ENCODE measurements around the gene PIGS.
A peak's percentile ranks its signal among the peaks of the same experiment; 100 is the strongest.

PIGS gene

DNA sequence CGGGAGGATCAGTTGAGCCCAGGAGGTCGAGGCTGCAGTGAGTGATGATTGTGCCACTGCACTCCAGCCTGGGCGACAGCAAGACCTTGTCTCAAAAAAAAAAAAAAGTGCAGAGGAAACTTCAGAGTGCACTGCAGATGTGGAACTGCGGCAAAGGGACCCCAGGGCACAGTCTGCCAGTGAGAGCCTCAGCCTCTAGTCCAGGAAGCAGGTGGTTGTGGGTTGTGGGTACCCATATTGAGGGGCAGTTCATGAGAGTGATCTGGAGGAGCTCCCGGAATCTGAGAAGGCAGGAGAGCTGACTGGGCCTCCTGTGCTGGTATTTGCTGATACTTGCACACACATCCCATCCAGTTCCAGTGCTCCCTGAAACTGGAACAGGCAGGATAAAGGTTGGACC, 52.1 kb downstream of the PIGS start:
- DNase-seq (ENCODE audit: low read depth, low spot score): peak; percentile 92

DNA sequence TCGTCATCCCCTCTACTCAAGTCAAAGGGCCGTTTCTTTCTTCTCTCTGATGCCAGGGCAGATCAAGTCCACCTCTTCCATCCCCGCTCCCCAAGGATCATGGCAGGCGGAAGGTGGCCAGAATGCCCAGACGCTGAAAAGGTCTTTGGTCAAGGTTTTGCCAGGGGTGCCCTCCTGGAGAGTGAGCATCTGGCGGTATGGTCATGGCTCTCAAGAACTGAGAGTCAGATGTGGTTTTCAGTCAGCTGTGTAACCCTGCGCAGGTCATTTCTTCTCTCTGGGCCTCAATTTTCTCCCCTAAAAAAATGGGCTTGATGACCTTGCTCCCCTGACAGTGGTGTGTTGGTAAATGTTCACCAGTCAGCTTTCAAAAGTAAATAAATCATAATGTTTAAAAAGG, 52.7 kb downstream of the PIGS start:
- H3K4me3 ChIP-seq (ENCODE audit: low read length): no peak overlapping the region
- DNase-seq (ENCODE audit: low read depth, low spot score): no peak

More for the DNA sequence above, 52.1 kb downstream of the PIGS start:
- no peak overlapping the region for H3K4me3 ChIP-seq (ENCODE audit: low read length)

DNA sequence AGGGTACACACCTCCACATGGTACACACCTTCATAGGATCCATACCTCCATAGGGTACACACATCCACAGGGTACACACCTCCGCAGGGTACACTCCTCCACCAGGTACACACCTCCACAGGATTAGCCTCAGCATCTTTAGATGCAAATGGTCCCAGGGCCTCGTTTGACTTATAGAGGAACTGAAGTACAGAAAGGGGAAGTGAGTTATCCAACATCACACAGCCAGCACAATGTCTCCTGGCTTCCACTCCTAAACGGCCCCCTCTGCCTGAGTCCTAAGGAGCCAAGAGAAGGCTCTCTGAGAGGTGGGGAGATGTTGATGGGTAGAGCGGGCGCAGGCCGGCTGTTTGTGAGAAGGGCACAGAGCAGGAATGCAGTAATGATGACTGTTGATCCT, 53.2 kb downstream of the PIGS start:
- DNase-seq (ENCODE audit: low read depth, low spot score): no peak
- no peak overlapping the region for H3K4me3 ChIP-seq (ENCODE audit: low read length)

DNA sequence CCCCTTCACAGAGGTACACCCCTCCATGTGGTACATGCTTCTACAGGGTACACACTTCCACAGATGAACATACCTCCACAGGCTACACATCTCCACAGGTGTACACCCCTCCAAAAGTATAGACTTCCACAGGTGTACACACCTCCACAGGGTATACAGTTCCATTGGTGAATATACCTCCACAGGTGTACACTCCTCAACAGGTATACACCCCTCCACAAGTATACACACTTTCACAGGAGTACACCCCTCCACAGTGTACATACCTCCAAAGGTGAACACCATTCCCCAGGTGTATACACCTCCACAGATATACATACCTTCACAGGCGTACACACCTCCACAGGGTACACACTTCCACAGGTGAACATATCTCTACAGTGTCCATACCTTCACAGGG, 55.8 kb downstream of the PIGS start:
- no peak overlapping the region for H3K4me3 ChIP-seq (ENCODE audit: low read length)
- DNase-seq (ENCODE audit: low read depth, low spot score): no peak

DNA sequence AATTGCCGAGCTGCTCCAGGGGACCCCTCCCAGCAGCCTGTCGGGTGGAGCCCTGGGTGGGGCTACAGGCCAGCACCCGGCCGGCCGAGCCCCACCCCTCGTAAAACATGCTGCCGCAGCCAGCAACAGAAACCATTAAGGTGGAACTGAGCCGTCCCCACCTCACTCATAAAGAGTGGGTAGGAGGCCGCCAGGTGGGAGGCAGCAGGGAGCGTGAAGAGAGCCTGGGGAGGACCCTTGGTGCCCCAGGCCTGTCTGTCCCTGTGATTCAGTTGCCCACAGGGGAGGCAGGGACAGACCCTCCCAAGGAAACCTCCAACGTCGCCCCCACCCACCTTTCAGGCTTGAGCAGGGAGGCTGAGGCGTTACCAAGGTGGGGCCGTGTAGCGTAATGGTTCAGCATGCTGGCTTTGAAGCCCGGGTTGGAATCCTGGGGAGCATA, 56.7 kb downstream of the PIGS start:
- no peak for DNase-seq (ENCODE audit: low read depth, low spot score)
- H3K4me3 ChIP-seq (ENCODE audit: low read length): no peak overlapping the region

GRCh38 chr17:28513476-28513875, 57.8 kb downstream of the PIGS start:
- no peak overlapping the region for H3K4me3 ChIP-seq (ENCODE audit: low read length)
- DNase-seq (ENCODE audit: low read depth, low spot score): no peak

- no peak for DNase-seq (ENCODE audit: low read depth, low spot score)
Observed at GRCh38 chr17:28511858-28512461, 59.4 kb downstream of the PIGS start.

GRCh38 chr17:28509789-28510188, 61.5 kb downstream of the PIGS start:
- H3K4me3 ChIP-seq (ENCODE audit: low read length): no peak overlapping the region
- DNase-seq (ENCODE audit: low read depth, low spot score): no peak

More at GRCh38 chr17:28511858-28512461, 59.4 kb downstream of the PIGS start:
- no peak overlapping the region for H3K4me3 ChIP-seq (ENCODE audit: low read length)

DNA sequence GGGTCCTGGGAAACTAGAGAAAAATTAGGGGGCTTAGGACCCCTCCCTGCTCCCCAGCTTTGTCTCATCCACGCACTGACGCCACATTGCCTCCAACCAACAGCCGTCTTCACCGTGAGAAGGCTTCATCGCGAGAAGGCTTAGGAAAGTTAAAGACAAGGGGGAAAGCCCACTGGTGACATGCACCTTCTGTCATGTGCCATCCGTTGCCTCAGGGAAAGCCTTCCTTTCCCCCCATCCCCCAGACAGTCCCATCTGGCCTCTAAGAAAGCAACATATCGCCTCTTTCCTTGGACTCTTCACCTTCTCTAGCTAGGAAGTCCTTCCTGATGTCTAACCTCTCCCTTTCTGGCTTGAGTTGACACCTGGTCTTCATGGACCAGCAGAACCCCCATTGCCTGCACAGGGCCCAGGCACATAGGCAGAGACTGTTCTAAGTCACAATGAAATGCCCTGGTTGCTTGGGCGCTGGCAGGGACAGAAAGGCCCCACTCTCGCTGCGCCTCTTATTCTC, 63.1 kb downstream of the PIGS start:
- H3K4me3 ChIP-seq (ENCODE audit: low read length): no peak overlapping the region
- DNase-seq (ENCODE audit: low read depth, low spot score): no peak

GRCh38 chr17:28507567-28508203, 63.6 kb downstream of the PIGS start:
- DNase-seq (ENCODE audit: low read depth, low spot score): no peak
- H3K4me3 ChIP-seq (ENCODE audit: low read length): no peak overlapping the region

GRCh38 chr17:28506763-28507487, 64.4 kb downstream of the PIGS start:
- DNase-seq (ENCODE audit: low read depth, low spot score): no peak
- H3K4me3 ChIP-seq (ENCODE audit: low read length): no peak overlapping the region

DNA sequence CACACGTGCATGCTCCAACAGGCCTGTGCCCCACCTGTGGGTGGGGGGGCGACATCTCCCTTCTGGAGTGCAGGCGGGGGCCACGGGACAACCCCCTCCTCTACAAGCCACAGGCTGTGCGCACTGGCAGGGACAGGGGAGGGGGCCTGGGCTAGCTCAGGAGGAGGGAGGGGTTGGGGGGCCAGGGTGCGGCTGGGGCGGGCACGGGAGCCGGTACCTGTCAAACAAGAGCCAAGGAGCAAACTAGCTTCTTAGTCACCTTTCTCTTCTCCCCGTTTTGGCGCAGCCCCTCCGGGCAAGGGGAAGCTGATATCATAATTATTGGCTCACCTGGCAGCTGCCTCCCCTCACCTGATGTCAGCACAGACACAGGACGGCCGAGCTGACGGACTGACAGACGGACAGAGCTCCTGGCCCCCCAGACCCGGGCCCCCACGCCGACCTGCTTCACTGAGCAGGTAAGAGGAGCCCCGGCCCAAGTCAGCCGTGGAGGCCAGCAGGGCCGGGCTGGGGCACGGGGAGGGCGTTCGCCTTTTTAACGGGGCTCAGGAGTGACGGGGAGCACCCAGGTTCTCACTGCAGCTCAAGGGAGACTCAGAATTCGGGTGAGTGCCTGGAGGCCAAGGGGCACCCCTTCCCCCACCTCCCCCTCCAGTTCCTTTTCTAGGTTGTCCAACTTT, 65.2 kb downstream of the PIGS start, which contains the start of gene FOXN1:
TSS of gene FOXN1 (plus strand) at position 363 of the 680 bp plus-strand sequence. CDS start 17,622 bp downstream, outside the sequence.
- H3K4me3 ChIP-seq (ENCODE audit: low read length): no peak within 1 kb of the TSS
- no peak for DNase-seq (ENCODE audit: low read depth, low spot score)

DNA sequence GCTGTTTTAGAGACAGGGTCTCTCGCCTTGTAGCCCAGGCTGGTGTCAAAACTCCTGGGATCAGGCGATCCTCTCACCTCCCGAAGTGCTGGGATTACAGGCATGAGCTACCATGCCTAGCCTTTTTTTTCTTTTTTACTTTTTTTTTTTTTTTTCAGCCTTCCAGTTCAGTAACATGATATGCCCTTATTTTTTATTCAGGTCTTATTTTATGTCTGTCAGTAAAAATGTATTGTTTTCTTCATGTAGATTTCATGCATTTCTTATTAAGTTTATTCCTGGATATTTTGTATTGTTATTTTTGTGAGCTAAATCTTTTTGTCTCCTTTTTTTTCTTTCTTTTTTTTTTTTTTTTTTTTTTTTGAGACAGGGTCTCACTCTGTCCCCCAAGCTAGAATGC, 67.9 kb downstream of the PIGS start:
- DNase-seq (ENCODE audit: low read depth, low spot score): no peak
- H3K4me3 ChIP-seq (ENCODE audit: low read length): no peak overlapping the region

All from Jurkat, Clone E6-1 (cell line).